Neural progenitor cell (in vitro differentiated cells): ENCODE results near the gene TIMM22.

ENCODE experiments used
- EZH2 ChIP-seq: fragments of 200-600 bp; sonication (generic); IDR thresholded peaks from 2 replicates; pipeline ENCODE4 v1.6.1; 2017; ENCODE audit warnings: antibody characterized with exemption, mild to moderate bottlenecking, moderate library complexity
- EZH2phosphoT487 ChIP-seq: fragments of 200-600 bp; sonication (generic); IDR thresholded peaks from 2 replicates; pipeline ENCODE4 v1.6.1; 2017; ENCODE audit warnings: antibody characterized with exemption
- TF ChIP-seq, protein P1 (sequence below): fragments of 200-600 bp; sonication (generic); IDR thresholded peaks from 2 replicates; pipeline ENCODE4 v1.5.1; 2017; ENCODE audit warnings: antibody characterized with exemption, mild to moderate bottlenecking

- TF ChIP-seq, protein P1, sequence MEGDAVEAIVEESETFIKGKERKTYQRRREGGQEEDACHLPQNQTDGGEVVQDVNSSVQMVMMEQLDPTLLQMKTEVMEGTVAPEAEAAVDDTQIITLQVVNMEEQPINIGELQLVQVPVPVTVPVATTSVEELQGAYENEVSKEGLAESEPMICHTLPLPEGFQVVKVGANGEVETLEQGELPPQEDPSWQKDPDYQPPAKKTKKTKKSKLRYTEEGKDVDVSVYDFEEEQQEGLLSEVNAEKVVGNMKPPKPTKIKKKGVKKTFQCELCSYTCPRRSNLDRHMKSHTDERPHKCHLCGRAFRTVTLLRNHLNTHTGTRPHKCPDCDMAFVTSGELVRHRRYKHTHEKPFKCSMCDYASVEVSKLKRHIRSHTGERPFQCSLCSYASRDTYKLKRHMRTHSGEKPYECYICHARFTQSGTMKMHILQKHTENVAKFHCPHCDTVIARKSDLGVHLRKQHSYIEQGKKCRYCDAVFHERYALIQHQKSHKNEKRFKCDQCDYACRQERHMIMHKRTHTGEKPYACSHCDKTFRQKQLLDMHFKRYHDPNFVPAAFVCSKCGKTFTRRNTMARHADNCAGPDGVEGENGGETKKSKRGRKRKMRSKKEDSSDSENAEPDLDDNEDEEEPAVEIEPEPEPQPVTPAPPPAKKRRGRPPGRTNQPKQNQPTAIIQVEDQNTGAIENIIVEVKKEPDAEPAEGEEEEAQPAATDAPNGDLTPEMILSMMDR: peak; percentile 94
- TF ChIP-seq EZH2phosphoT487: no peak
- no peak for TF ChIP-seq EZH2
Measured at GRCh38 chr17:996554-997344, at the start of gene TIMM22.
